ENCODE measurements around the gene CYP24A1.
A peak's percentile ranks its signal among the peaks of the same experiment; 100 is the strongest.

The CYP24A1 gene

DNA sequence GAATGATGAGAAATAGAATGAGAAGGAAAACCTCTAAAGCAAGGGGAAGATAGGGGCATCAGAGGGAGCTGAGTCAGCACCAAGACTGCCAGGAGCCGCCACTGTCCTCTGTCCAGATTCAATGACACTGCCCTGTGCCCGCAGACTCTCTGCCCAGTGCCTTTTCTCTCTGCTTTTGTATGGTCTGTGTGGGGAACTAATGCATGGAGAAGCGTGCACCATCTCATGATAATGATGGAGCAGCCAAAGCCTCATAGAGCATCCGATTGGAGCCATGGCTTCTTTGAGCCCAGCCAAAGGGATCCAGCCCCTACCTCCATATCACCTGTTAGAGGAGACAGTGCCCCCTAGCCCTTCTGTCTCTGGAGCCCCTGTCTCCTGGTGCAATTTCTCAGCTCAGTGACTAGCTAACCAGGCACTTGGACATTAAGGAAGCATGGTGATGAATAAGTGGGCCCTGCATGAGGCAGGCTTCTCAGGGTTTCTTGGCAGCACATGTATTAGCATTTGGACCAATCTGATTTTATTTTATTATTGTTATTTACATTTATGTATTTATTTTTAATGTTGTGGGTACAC, 27.6 kb upstream of the CYP24A1 start:
- no peak for DNase-seq

GRCh38 chr20:54200487-54201267, 26.9 kb upstream of the CYP24A1 start:
- DNase-seq: no peak

DNA sequence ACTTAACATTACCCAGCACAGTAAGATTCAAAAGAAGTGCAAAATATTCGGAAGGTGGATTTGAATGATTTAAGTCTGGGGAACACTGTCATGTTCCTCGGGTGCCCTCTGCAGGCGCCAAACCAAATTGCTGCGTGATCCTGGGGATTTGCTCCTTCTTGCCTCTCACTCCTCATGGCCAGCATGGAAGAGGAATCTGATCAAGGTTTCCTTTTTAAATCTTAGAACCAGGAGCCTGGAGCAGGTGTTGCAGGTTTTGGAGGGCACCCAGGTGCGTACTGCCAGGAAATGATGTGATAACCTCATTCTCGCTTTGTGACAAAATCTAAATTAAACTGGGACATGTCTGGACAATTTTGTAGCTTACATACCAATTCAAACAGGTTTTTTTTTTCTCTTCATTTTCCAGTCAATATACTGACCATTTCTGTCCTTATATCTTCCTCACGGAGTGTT, 26.0 kb upstream of the CYP24A1 start:
- DNase-seq: peak; percentile 56

- no peak for DNase-seq
Observed at GRCh38 chr20:54199283-54199682, 25.5 kb upstream of the CYP24A1 start.

DNA sequence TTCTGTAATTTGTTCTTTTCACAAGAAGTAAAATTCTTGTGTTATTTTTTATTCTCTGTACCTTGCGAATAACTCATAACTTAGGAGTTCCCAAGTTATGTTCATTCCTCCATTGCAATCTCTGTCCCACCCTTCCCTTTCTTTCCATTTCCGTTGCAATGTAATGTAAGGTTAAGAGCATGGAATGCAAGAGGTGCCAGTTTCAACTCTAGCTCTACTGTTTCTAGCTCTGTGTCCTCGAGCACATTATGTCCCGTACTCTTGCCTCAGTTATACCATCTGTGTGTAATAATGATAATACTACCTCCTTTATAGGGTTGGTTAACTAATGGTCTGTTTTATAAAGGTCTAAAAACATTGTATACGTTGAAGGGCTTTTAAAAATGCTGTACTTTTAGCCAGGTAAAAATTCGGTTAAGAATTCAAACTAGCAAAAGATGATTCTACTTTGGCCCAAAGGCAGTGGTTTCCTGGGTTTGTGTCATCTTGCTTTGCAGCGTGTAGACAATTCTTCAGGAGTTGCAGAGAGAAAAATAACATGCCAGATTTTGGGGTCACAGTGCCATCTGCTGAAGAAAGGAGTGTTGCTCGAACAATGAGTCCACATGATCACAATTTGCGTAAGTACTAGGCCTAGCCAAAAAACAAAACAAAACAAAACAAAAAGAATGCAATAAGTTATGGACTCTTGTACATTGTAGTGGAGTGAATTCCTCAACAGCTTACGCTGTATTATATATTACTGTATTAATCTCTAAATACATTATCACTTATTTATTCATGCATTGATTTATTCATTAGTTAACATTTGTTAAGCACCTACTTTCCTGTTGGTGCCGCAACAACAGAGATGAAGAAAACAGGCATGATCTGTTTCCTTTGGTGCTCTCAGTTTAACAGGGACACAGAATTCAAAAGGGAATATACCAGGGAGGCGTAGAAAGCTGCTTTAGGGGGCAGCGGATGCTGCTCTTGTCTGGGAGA, 24.1 kb upstream of the CYP24A1 start:
- DNase-seq: no peak

- no peak for DNase-seq
Observed at GRCh38 chr20:54195483-54196472, 22.0 kb upstream of the CYP24A1 start.

DNA sequence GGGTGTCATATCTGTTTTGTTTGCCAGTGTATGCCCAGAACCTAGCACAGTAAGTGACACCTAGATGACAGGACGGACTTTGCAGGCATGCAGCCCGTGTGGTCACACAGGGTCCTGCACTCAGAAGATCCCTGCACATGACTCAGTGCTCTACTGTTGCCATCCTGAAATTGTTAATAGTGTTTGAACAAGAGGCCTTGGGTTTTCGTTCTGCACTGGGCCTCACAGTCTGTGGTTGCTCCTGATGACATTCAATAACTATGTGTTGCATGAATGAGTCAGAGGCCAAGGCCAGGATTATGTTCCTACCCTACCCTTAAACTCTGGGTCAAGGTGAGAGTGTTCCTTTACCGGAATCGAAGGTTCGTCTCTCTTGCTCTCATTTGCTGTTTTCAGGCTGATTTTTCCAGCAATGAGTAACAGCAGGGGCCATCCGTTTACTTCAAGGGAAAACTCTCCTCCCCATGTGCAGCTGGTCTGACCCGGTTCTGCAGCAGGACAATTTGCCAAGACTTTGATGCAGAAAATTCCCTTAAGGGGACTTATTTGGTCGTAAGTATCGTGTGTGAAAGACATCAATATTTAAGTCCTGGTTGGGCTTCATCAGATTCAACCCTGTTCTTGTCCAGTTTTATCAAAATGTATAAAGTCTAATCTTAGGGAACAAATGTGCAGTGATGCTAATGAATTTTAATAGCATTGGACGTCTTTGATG, 21.1 kb upstream of the CYP24A1 start:
- DNase-seq: no peak

DNA sequence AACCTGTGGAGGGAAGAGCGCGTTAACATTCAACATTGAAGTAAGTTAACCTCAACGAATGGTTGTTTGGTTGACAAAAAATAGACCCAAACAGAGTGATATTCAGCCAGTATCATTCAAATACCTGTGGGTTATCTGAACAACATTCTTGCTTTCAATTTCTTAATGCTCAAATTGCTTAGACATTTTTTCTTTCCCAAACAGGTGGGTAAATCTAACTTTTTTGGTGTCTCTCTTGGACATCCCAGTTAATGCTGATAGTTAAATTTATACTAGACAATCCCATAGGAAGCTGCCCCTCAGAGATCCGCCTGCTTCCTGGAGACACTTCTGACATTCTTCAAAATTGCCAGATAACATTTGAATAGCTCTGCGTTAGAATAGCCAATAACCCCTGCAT, 20.0 kb upstream of the CYP24A1 start:
- DNase-seq: no peak

GRCh38 chr20:54190217-54190616, 16.4 kb upstream of the CYP24A1 start:
- DNase-seq: no peak

- no peak for DNase-seq
Observed at GRCh38 chr20:54189630-54190029, 15.8 kb upstream of the CYP24A1 start.

DNA sequence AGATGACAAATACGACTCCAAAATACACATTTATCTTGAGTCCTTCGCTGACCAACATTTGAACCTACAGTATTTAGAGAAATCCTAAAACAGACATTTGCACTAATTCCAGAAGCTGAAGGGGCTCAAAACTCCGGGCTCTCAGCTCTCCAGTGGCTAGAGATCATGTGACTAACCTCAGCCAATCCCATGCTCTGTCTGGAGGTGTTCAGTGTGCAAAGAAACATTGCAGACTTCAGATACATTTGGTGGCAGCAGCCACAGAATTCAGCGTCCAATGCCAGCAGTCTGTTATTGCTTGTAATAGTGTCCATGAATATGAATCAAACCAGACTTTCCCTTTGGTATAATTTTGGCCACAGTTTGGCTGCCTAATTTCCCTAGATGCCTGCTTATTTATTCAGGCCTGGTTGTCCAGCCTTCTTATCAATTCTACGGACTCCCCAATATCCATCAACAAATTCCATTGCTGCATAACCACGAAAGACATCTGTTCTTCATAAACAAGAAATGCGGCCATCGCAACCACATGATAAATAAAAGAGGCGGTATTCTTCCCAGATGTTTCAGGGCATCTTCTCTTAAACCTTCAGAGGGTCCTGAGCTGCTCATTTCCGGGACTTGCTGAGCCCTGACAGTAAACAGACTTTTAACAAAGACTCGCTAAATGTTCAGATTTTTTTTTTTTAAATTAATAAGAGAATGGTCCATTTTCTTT, 14.5 kb upstream of the CYP24A1 start:
- no peak for DNase-seq

DNA sequence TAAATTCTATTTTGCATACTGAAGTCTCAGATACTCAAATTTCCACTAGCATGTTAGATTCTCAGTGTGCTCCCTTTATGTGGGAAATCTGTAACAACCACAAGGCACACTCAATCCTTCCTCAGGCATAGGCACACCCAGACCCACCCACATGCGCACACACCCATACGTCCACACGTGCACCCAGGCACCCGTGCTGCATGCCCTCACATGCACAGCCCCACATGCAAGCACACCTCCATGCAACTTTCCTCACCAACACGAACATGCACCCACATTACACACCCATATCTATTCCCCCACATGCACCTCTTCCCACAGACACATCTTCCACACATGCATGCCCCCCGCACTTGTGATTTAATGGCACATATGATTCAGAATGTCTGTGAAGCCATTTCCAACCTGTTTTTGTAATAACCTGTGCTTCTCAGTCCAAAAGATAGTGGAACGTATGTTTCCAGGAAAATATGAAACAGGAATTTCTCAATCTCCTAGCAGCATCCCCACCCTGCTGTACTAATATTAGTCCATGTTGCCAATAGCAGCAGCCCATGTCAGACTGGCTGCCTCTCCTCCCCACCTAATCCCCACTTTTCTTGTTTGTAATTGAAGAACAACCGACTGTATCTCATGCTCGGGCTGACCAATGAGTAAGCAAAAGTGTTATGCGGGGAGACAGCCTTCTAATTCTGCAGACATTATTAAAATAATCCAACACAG, 11.3 kb upstream of the CYP24A1 start:
- no peak for DNase-seq

DNA sequence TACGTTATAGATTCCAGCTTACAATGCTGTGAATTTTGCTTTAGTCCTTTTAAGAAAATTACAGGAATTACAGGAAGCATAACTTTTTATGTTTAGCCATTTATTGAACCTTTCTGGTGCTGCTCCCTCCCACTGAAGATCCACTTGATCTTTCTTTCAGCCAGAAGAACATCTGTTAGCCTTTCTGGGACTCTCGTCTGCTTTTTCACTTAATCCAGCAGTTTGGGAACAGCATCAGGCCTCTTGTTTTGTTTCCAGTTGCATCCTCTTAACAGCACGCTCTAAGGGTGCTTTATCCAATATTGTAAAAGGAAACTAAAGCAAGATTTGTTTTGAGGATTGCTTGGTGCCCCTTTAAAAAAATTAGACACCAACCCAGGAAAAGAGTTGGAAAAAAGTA, 10.3 kb upstream of the CYP24A1 start:
- no peak for DNase-seq

- DNase-seq: no peak
Observed at GRCh38 chr20:54180931-54181330, 7.1 kb upstream of the CYP24A1 start.

DNA sequence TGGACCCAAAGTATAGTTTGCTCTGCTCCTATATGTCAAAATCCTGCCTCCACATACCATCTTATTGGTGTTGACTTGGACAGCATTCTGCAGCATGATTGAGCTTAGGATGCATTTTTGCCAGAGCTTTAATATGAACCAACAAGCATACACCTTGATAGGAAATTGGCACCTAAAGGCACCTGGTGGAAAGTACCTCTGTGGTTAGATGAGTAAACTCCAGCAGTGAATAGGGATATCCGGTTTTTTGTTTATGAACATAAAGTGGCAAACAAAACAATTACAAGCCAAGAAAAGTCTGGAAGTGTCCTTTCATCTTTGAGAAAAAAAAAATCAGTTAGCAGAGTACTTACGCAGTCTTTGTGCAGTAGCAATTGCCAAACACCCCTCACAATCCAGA, 6.2 kb upstream of the CYP24A1 start:
- no peak for DNase-seq

DNA sequence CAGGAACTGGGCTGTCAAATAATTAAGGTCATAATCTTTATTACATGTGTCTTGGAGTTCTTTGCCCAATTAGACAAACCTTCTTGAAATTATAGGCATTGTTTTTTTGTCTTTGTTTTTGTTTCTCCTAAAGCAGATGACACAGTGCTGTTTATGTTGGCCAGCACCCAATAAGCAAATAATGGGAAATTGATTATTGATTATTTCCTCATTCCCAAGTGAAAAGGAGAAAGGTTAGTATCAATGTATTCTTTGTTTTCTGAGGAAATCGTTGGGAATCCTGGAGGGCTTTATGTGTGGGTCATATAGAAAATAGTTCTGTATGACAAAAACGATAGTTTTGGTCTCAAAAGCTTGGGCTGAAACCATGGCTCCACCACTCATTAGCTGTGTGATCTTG, 4.5 kb upstream of the CYP24A1 start:
- DNase-seq: no peak

DNA sequence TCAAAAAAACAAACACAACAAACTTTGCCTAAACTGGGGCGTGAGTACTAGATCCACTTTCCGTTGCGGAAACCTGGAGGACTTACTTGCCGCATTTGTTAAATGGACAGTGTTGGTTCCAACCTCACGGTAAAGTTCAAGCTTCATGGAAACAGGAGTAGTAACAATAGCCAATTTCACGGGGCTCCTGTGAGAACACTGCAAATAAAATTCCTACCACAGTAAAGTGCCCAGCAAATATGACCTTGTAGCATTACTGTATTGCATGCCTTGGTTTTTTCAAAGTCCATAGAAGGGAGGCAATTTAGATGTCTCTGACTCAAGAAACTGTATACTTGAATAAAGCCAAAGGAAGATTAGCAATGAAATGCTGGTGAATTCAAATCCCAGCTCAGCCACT, 3.6 kb upstream of the CYP24A1 start:
- DNase-seq: no peak

DNA sequence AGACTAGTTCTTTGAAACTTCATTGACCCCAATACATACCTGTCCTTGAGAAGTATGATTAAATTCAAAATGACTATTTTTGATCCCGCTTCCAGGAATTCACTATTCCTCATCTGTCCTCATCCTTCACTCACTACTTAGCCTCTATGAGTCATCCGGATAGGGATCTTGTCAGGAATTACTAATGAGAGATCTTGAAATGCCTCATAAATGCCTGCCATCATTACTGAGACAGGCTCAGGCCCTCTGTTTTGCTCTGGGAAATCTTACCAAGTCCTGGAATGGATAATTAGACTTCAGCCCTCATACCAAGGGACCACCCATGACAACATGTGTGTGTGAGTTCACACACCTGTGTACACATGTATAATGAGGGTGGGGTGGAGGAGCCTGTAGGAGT, 2.8 kb upstream of the CYP24A1 start:
- DNase-seq: no peak

DNA sequence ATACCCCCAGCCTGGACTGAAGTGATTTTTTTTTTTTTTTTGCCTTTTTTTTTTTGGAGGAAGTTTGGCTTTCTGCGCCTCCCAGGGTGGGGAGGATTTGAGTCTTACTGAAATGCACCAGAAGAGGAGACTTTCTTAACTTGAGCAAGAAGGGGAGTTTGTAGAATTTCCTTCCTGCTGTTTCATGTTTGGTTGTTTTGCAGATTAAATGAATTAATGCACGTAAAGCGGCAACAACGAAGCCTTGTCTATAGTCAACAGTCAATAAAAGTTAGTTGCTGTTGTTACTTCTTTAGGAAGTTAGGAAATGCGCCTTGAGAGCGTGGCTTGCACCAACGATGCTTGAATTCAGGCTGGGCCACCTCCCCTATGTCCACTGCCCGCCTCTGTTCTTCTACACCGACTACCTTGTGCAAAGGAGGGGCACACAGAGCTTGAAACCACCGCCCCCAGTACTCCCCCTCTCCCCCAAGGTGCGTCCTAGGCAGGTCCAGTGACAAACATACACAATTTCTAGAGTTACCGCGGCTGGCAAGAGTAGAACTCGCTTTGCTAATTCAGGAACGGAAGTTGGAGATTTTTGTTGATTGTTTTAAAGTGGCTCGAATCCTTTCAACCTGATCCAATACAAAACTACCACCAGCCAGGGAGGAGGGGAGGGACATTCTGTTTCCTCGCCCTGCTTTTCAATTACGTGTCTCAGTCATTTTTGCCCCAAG, 830 bp upstream of the CYP24A1 start:
- no peak for DNase-seq

Data from DMS79 treated with DMSO at 0.1 percent for 48 hours (cell line).